Measurements from ENCODE around the gene FHL5. TPM values are rescaled to one million over a fixed set of nuclear protein-coding genes. Genes with fewer than 3 reads are reported as not detected.
"Not testable (repeated sequence)": the region's sequence is repeated elsewhere in the genome, so short reads cannot be mapped to it uniquely, and the experiment has no call there.

The FHL5 gene
- total RNA-seq (2014; rRNA removed; shearing (Covaris generic)): not detected in 2 replicates
- not detected in 2 replicates for polyA plus RNA-seq (2015; cell fraction: cytosol; rRNA removed)
- not detected in 2 replicates for polyA plus RNA-seq (2015; cell fraction: nucleus; rRNA removed)

GRCh38 chr6:96562886-96563285 lies at the start of gene FHL5:
Gene FHL5, plus strand, starts transcription at chr6:96563128. Its CDS starts 40,486 bp downstream, at chr6:96603614.
- DNase-seq (ENCODE audit: low read depth): no peak

DNA sequence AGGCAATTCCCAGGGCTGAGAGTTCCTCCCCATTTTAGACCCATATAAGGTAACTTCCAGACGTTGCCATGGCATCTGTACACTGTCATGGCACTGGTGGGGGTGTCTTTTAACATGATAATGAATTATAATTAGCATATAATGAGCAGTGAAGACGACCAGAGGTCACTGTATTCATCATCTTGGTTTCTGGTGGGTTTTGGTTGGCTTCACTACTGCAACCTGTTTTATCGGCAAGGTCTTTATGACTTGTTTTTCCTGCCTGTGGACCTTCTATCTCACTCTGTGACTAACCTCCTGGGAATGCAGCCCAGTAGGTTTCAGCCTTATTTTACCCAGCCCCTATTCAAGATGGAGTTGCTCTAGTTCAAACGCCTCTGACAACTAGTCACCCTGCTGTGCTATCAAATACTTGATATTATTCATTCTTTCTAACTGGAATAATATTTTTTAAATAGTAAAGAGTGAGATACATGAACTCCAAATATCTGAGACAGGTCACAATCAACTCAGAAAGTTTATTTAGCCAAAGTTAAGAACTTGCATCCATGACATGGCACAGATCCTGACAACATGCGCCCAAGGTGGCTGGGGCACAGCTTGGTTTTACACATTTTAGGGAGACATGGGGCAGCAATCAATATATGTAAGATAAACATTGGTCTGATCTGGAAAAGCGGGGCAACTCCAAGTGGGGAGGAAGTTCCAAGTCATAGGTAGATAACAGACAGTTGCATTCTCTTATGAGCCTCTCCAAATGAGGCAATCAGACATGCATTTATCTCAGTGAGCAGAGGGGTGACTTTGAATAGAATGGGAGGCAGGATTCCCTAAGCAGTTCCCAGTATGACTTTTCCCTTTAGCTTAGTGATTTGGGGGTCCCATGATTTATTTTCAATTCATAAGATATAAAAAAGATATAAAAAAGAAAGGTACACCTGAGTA lies 42.5 kb upstream of the FHL5 start:
- peak; percentile 75 for DNase-seq (ENCODE audit: low read depth)

- DNase-seq (ENCODE audit: low read depth): no peak
Observed at GRCh38 chr6:96521306-96521643, 41.7 kb upstream of the FHL5 start.

DNA sequence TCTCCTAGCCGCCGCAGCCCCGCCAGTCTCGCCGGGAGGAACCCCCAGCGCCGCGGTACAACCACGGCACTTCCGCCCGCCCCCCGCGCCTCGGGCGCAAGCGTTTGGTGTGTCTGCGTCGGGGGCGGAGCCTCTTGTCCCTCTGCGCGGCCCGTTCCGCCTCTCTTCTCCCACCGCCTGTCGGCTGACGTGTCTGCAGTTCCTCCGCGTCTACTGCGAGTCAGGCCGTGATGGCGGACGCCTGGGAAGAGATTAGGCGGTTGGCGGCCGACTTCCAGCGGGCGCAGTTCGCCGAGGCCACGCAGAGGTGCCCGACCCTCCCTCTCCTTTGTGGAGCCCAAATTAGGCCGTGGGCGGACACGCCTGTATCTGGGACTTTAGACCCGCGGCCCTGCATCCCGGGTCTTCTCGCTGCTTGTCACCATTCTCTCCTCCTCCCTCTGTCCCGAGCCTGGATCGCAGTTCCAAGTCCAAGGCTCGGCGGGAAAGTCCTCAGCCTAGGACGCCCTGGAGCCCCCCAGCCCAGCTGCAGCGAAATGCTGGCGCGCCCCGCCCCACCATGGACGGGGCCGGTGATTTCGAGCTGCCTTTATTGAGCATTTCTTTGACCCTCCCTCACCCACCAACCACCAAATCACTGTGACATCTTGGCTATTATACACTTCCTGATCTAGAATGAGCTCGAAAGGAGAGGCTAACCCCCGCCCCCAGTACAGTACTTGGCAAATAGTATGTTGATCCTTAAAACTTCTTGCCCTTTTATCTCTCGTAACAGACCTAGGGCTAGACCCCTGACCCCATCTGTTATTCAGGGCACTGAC lies 41.1 kb upstream of the FHL5 start, which contains the start of gene UFL1:
TSS of gene UFL1 (plus strand) at position 163 of the 821 bp plus-strand sequence. CDS start at position 231, 68 bp downstream.
- peak; percentile 90 for DNase-seq (ENCODE audit: low read depth)

DNA sequence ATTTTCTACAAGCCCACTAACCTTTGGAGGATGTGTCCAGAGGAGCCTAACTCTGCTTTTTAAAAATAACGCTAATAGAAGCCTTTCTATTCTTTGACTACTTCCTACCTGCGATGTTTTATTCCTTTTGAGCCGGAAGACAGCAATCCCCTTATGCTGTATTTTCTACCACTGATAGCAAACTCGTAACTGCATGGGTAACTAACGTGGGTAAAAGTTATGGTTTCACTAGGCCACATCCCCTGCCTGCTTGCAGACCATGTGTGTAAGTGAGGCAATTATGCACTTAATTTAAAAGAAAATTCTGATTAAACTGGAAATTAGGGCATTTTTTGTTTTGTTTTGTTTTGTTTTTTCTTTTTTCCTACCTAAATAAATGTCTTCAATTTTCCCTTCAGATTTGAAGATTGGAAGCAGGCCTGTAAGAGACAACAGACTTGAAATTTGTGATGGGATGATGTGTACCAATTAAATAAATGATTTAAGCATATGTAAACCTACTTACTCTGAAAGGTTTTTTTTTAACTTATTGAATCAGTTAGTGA lies 40.4 kb upstream of the FHL5 start:
- DNase-seq (ENCODE audit: low read depth): peak; percentile 8

DNA sequence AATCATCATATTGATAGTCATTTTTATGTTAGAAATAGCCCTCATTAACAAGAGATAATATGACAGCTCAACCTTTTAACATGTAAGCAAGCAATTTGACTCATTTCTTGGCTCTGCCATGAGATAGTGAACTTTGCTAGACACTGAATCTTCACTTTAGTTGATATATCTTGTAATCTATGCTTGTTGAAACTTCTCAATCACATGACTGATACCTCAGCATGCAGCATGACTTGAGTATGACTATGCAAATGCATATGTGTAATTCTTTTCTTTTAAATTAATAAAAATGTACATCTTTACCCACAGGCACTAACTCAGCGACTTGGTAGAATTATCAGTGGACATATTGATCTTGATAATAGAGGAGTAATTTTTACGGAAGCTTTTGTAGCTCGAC lies 34.7 kb upstream of the FHL5 start:
- DNase-seq (ENCODE audit: low read depth): no peak

- no peak for DNase-seq (ENCODE audit: low read depth)
Observed at GRCh38 chr6:96532399-96532798, 30.5 kb upstream of the FHL5 start.

DNA sequence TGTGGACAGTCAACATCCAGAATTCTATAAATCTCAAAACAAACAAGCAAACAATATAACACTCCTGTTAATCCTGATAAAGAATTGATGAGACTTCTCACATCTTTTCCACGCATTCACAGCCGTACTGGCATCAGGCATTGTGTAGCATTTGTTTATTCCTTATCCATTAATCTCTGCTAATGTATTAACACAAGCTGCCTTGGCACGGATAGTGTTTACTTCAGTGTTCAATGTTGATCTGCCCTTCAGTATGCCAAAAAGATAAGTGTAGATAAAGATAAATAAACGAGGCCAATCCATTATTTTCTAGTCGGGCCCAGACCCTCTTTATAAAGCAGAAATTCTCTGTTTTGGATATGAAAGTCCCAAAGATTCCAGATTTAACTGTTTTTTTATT lies 25.2 kb upstream of the FHL5 start:
- DNase-seq (ENCODE audit: low read depth): no peak

DNA sequence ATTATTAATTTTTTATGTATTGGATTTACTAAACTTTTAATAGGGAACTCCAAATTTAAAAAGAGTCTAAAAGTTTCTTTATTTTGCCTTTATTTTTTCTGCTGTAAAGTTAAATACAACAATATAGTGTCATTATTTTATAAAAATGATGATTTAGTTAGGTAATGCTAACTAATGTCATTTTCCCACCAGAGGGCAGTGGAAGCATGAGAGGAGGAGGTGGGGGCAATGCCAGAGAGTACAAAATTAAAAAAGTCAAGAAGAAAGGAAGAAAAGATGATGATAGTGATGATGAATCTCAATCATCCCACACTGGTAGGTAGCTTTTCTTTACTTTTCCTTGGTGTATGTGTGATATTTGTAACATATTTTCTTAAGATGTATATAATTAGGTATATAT lies 20.2 kb upstream of the FHL5 start:
- DNase-seq (ENCODE audit: low read depth): no peak

- no peak for DNase-seq (ENCODE audit: low read depth)
Observed at GRCh38 chr6:96545882-96546281, 17.0 kb upstream of the FHL5 start.

DNA sequence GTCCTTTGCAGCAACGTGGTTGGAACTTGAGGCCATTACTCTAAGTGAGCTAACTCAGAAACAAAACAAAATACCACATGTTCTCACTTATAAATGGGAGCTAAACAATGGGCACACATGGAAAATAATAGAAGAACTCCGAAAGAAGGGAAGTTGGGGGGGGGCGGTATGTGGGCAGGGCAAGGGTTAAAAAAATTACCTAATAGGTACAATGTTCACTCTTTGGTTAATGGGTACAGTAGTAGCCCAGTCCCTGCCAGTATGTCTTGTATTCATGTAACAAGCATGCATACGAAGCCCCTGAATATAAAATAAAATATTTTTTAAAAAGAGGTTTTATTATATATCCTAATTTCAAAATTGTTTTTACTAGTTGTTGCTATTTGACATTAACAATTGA lies 15.3 kb upstream of the FHL5 start:
- no peak for DNase-seq (ENCODE audit: low read depth)

- DNase-seq (ENCODE audit: low read depth): no peak
Observed at GRCh38 chr6:96554558-96554957, 8.4 kb upstream of the FHL5 start.

DNA sequence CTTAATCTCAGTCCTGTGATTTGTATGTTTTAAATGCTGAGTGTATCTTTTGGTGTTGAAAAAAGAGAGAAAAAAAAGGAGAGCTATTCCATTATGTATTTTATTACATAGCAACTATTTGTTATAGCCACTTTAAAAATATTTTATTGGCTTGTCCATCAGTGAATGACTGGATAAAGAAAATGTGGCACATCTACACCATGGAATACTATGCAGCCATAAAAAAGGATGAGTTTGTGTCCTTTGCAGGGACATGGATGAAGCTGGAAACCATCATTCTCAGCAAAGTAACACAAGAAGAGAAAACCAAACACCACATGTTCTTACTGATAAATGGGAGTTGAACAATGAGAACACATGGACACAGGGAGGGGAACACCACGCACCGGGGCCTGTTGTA lies 3.2 kb upstream of the FHL5 start:
- DNase-seq (ENCODE audit: low read depth): not testable (repeated sequence)

GRCh38 chr6:96563853-96564252 lies 925 bp downstream of the FHL5 start:
- no peak for DNase-seq (ENCODE audit: low read depth)

DNA sequence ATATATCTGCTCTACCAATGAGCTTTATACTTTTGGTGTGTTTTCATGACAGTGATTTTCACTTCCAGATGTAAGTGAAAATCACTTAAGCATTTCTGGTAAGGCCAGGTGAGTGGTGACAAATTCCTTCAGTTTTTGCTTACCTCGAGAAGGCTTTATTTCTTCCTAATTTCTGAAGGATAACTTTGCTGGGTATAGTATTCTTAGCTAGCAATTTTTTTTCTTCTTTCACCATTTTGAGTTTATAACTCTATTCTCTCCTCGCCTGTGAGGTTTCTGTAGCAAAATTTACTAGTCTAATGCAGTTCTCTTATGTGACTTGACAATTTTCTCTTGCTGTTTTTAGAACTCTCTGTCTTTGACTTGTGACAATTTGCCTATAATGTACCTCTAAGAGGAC lies 7.1 kb downstream of the FHL5 start:
- DNase-seq (ENCODE audit: low read depth): no peak

- DNase-seq (ENCODE audit: low read depth): no peak
Observed at GRCh38 chr6:96571551-96571950, 8.6 kb downstream of the FHL5 start.

GRCh38 chr6:96575359-96575758 lies 12.4 kb downstream of the FHL5 start:
- DNase-seq (ENCODE audit: low read depth): no peak

- DNase-seq (ENCODE audit: low read depth): no peak
Observed at GRCh38 chr6:96576221-96576620, 13.3 kb downstream of the FHL5 start.

GRCh38 chr6:96582021-96582420 lies 19.1 kb downstream of the FHL5 start:
- DNase-seq (ENCODE audit: low read depth): no peak

- no peak for DNase-seq (ENCODE audit: low read depth)
Observed at GRCh38 chr6:96582436-96582835, 19.5 kb downstream of the FHL5 start.

DNA sequence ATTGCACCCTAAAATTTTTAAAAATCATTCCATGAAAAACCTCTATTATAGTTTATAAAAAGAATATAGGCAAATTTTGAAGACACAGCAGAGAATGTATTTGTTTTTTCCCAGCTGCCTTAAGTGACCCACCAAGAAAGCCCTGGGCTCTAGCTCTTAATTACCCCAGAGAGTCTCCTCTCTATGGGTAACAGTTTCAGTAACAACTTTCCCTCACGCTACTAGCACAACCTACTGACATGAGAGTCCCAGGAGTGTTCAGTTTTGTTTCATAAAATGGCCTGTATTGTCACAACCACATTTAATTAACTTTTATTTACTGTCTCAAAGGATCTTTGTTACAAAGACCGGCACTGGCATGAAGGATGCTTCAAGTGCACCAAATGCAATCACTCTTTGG lies 41.5 kb downstream of the FHL5 start:
- DNase-seq (ENCODE audit: low read depth): no peak

- DNase-seq (ENCODE audit: low read depth): no peak
Observed at GRCh38 chr6:96608074-96608473, 45.1 kb downstream of the FHL5 start.
